Heart left ventricle (tissue), 16 donors: ENCODE results near the gene NRROS. TPM values are rescaled to one million over a fixed set of nuclear protein-coding genes. Genes with fewer than 3 reads are reported as not detected.

Experiments used
- ATAC-seq, 4 donors: fragments of 200-7000 bp; cut with Tn5 transposase; one replicate each; pipeline ENCODE4 v1.9.1; 2020 to 2022; ENCODE audit warnings: moderate library complexity in 4 of 4, mild to moderate bottlenecking in 3 of 4, moderate number of reproducible peaks in 1 of 4
- DNase-seq, 5 donors: peaks; one replicate each; pipeline ENCODE4 v3.0.0-alpha.2; 2020
- H3K27ac ChIP-seq, 12 donors: fragments of 200-600 bp; sonication (generic) in 4 of 12; one replicate each; pipeline versions ENCODE4 v1.5.0 to v1.8.0; 2016 to 2022; ENCODE audit warnings: mild to moderate bottlenecking in 2 of 12
- H3K27me3 ChIP-seq, 9 donors: fragments of 200-600 bp; sonication (generic) in 2 of 9; one replicate each; pipeline versions ENCODE4 v1.5.1 to v1.8.0; 2016 to 2022; ENCODE audit warnings: mild to moderate bottlenecking in 3 of 9
- H3K36me3 ChIP-seq, 9 donors: fragments of 200-600 bp; sonication (generic) in 2 of 9; one replicate each; pipeline versions ENCODE4 v1.5.0 to v1.8.0; 2018 to 2022; ENCODE audit warnings: mild to moderate bottlenecking in 2 of 9
- H3K4me1 ChIP-seq, 12 donors: fragments of 200-600 bp; sonication (generic) in 4 of 12; one replicate each; pipeline versions ENCODE4 v1.5.0 to v1.8.0; 2016 to 2022; ENCODE audit warnings: mild to moderate bottlenecking in 3 of 12
- H3K4me3 ChIP-seq, 12 donors: fragments of 200-600 bp; sonication (generic) in 4 of 12; one replicate each; pipeline versions ENCODE4 v1.5.0 to v1.8.0; 2017 to 2022; ENCODE audit warnings: mild to moderate bottlenecking in 9 of 12, moderate library complexity in 4 of 12
- H3K9me3 ChIP-seq, 12 donors: fragments of 200-600 bp; sonication (generic) in 4 of 12; one replicate each; pipeline versions ENCODE4 v1.5.0 to v1.8.0; 2016 to 2022; ENCODE audit warnings: mild to moderate bottlenecking in 1 of 12
- CTCF ChIP-seq, 12 donors: fragments of 200-600 bp; sonication (generic) in 4 of 12; IDR thresholded peaks; one replicate each; pipeline versions ENCODE4 v1.5.0 to v1.8.0; 2018 to 2022; ENCODE audit warnings: antibody characterized with exemption in 12 of 12, mild to moderate bottlenecking in 5 of 12
- POLR2A ChIP-seq, 2 donors: fragments of 450-650 bp; IDR thresholded peaks; one replicate each; pipeline ENCODE4 v1.6.1; 2017; ENCODE audit warnings: antibody characterized with exemption in 2 of 2, mild to moderate bottlenecking in 2 of 2, moderate library complexity in 2 of 2
- WGBS, 4 donors: extraction: QIAGEN DNeasy Blood & Tissue Kit in 2 of 4; methylation state at CpG; one replicate each; pipeline versions ENCODE4 v1.1.5 to v1.1.7; 2013 to 2018; 5-methylcytosine and 5-hydroxymethylcytosine counted together
- intact Hi-C, 10 donors: fragments of 100-400 bp; cut with DNase I; formaldehyde crosslinking; loops; one replicate each; pipeline versions ENCODE4 v1.11.1 to v1.14.2; 2022
- polyA plus RNA-seq, 2 donors: library from polyadenylated mRNA; stranded (reverse); fragments of 200-250 nt; gene quantifications; one replicate each; pipeline ENCODE4 v1.2.3, GENCODE V29; 2013
- total RNA-seq, 9 donors: library from RNA; depleted of rRNA in 2 of 9; stranded (reverse); fragments of >200 nt in 2 of 9; fragmentation: NEBNext Ultra II Directional in 3 of 9; extraction: Animal tissue kit (Norgen Biotek cat#: 25700) in 3 of 9; gene quantifications; one replicate each; pipeline versions ENCODE4 v1.1.0 to v1.2.4, GENCODE V29; 2016 to 2023
- donor health status: ischemic (EF 13 %, LVEDD 7.1; RV severe dilation, severe dysfunction).
- donor health status: healthy with polysubstance abuse.
- donor health status: DM: no; HTN: yes; CAD: no.
- donor health status: DM: no; HTN: no; CAD: no.
- donor health status: ischemic (EF 25% LVEDD 6.9; RV normal size, moderate dysfunction).
- donor health status: ischemic (EF 25% LVEDD 5.7; RV mildly dilated, moderate dysfunction).
- donor health status: healthy.
- donor health status: DM: yes; HTN: yes; CAD: no.
- donor health status: ischemic (EF 35%, LVEDD 5.7; RV mildly dilated, moderate dysfunction).
- donor health status: nonischemic (EF 11% LVEDD 7.7; RV severe dilation, severe dysfunction).
- donor health status: DM: yes; HTN: yes; CAD: no.
- donor health status: PGD.
- donor health status: ischemic (EF 29% LVEDD 5.4; RV normal size, mild dysfunction).
- donor health status: nonischemic (EF 23%, LVEDD 6.1; RV moderate dilation, normal function).

Gene NRROS
- total and polyA plus RNA-seq, 11 donors, result 1.4 to 23.8 (median 2.9) TPM

GRCh38 chr3:196627918-196628231 is 11.6 kb upstream of the NRROS start:
- no peak for TF ChIP-seq POLR2A (IDR thresholded peaks at IDR 0.05)
- TF ChIP-seq CTCF (IDR thresholded peaks at IDR 0.05), result no peak
- intact Hi-C loops, result no loop called here
- H3K27ac ChIP-seq, result no peak overlapping the region
- ATAC-seq (no peak), DNase-seq (no peak)
- no peaks in the 10 kb centered on the region for H3K27me3 ChIP-seq
- peaks cover 0 to 51% (median 7%) of the 10 kb centered on the region in 12 donors for H3K4me1 ChIP-seq
- H3K9me3 ChIP-seq, result no peaks in the 10 kb centered on the region
- WGBS, 4 donors, result 90 to 93% (median 92%) methylated on average over 8 of the region's 8 CpGs
- no peak overlapping the region for H3K4me3 ChIP-seq
- H3K36me3 ChIP-seq, result no peaks in the 10 kb centered on the region

GRCh38 chr3:196629228-196629627 is 10.3 kb upstream of the NRROS start:
- no peak for ATAC-seq
- Histone ChIP-seq H3K36me3 (no peaks in the 10 kb centered on the region), H3K4me1 (peaks cover 0 to 51% (median 14%) of the 10 kb centered on the region in 12 donors), H3K27me3 (no peaks in the 10 kb centered on the region), H3K4me3 (no peak overlapping the region), H3K9me3 (no peaks in the 10 kb centered on the region), H3K27ac (no peak overlapping the region)
- 91 to 95% (median 92%) methylated on average over 2 of the region's 2 CpGs for WGBS, 4 donors
- no peak for TF ChIP-seq CTCF (IDR thresholded peaks at IDR 0.05)
- intact Hi-C loops, result no loop called here
- DNase-seq, result no peak

GRCh38 chr3:196631682-196632045 is 7.8 kb upstream of the NRROS start:
- no peaks in the 10 kb centered on the region for H3K27me3 ChIP-seq
- TF ChIP-seq POLR2A (IDR thresholded peaks at IDR 0.05), result no peak
- no peak for TF ChIP-seq CTCF (IDR thresholded peaks at IDR 0.05)
- H3K27ac ChIP-seq, result peak overlapping the region; percentile 64 to 96 (median 85)
- H3K9me3 ChIP-seq, result no peaks in the 10 kb centered on the region
- peak overlapping the region; percentile 40 to 86 (median 64) for H3K4me3 ChIP-seq
- peaks cover 0 to 60% (median 14%) of the 10 kb centered on the region in 12 donors for H3K4me1 ChIP-seq
- no peak for ATAC-seq
- 31 to 52% (median 41%) methylated on average over 5 of the region's 5 CpGs for WGBS, 4 donors
- intact Hi-C loops, result loop anchor here in 2 of 10 donors (2.0 to 10.0 kb wide), 3 partner anchors 21 to 53 kb away; no protein-coding TSS in a partner anchor
- no peak for DNase-seq
- no peaks in the 10 kb centered on the region for H3K36me3 ChIP-seq

- Histone ChIP-seq H3K27ac (peak overlapping the region; percentile 64 to 96 (median 85)), H3K9me3 (no peaks in the 10 kb centered on the region), H3K27me3 (no peaks in the 10 kb centered on the region), H3K4me1 (peaks cover 0 to 65% (median 14%) of the 10 kb centered on the region in 12 donors), H3K36me3 (no peaks in the 10 kb centered on the region), H3K4me3 (peak overlapping the region; percentile 40 to 86 (median 64))
- DNase-seq (peak; percentile 86 to 94 (median 90)), ATAC-seq (peak; percentile 72 to 95 (median 94))
- TF ChIP-seq POLR2A (IDR thresholded peaks at IDR 0.05) (peak in 1 of 2 donors; percentile 22), CTCF (IDR thresholded peaks at IDR 0.05) (peak in 10 of 12 donors; percentile 27 to 61 (median 36))
- 1 to 2% (median 1%) methylated on average over 24 to 43 of the region's 43 CpGs for WGBS, 4 donors
- intact Hi-C loops, result loop anchor here in 2 of 10 donors (2.0 to 10.0 kb wide), 3 partner anchors 21 to 53 kb away; no protein-coding TSS in a partner anchor
Measured at GRCh38 chr3:196632046-196632751, 7.3 kb upstream of the NRROS start.
